Activated CD8-positive, alpha-beta memory T cell treated with anti-CD3 and anti-CD28 coated beads, Interleukin-2, amount 50 U/mL, for 4 hours (primary cell): Measurements from ENCODE around the gene SPEF1.
A peak's percentile ranks its signal among the peaks of the same experiment; 100 is the strongest.

ENCODE experiments used
- DNase-seq: peaks from one replicate; pipeline ENCODE4 v3.0.0-alpha.2; 2020

The SPEF1 gene

DNA sequence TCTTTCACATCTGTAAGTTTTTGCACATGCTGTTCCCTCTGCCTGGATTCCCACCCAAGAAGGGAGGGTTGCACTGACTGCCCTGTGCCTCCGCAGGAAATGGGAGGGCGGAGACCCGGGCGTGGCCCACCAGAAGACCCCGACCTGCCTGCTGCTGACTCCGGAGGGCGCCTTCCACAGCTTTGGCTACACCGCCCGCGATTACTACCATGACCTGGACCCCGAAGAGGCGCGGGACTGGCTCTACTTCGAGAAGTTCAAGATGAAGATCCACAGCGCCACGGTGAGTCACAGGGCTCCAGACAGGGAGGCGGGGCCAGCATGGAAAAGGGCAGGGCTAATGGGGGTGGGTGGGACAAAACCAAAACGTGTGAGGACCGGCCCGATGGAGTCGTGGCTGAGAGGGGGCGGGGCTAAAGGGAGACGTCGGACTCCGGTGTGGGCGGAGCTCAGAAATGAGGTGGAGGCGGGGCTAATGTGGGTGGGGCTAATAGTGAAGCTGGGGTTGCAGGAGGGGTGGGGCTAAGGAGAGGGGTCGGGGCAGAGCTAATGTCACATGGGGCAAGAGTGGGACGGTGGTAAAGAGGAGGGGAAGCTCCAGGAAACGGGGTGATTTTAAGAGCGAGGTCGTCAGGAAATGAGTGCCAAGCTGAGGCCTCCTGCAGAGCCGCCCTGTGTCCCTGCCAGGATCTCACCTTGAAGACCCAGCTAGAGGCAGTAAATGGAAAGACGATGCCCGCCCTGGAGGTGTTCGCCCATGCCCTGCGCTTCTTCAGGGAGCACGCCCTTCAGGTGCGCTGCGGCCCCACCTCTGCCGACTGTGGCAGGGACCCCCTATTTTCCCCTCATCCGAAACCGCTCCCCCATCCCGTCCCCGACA, 36.2 kb downstream of the SPEF1 start:
- DNase-seq, result peak; percentile 70

GRCh38 chr20:3744037-3744436, 37.2 kb downstream of the SPEF1 start:
- no peak for DNase-seq

GRCh38 chr20:3743251-3743650, 38.0 kb downstream of the SPEF1 start:
- DNase-seq, result no peak

- DNase-seq, result no peak
Measured at GRCh38 chr20:3741836-3742458, 39.3 kb downstream of the SPEF1 start.

- no peak for DNase-seq
Measured at GRCh38 chr20:3740615-3741301, 40.5 kb downstream of the SPEF1 start.

DNA sequence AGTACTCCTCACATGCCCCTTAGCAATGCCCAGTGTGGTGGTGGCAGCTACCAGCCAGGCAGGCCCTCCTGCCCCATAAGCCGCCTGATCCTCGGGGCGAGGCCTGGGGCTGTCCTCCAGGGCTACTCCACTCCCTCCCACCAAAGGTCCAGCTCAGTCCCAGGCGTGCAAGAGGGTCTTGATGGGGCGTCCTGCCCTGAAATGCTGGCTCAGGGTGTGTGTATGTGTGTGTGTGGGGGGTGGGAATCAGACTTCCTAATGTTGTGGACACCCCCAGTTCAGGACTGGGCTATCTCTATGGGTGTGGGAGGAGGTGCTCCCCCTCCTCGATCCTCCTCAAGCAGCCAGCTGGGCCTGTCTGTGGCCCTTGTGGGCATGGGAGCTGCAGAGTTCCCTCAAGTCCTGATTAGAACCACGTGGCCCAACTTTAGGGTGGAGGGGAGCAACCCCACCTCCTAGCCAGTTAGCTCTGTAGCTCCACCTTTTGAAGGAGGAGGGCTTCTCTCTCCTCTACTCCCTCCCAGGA, 41.3 kb downstream of the SPEF1 start:
- DNase-seq, result no peak

GRCh38 chr20:3739054-3739925, 42.0 kb downstream of the SPEF1 start:
- DNase-seq, result no peak

- no peak for DNase-seq
Measured at GRCh38 chr20:3738111-3739053, 42.9 kb downstream of the SPEF1 start.

- no peak for DNase-seq
Measured at GRCh38 chr20:3735768-3736167, 45.5 kb downstream of the SPEF1 start.

DNA sequence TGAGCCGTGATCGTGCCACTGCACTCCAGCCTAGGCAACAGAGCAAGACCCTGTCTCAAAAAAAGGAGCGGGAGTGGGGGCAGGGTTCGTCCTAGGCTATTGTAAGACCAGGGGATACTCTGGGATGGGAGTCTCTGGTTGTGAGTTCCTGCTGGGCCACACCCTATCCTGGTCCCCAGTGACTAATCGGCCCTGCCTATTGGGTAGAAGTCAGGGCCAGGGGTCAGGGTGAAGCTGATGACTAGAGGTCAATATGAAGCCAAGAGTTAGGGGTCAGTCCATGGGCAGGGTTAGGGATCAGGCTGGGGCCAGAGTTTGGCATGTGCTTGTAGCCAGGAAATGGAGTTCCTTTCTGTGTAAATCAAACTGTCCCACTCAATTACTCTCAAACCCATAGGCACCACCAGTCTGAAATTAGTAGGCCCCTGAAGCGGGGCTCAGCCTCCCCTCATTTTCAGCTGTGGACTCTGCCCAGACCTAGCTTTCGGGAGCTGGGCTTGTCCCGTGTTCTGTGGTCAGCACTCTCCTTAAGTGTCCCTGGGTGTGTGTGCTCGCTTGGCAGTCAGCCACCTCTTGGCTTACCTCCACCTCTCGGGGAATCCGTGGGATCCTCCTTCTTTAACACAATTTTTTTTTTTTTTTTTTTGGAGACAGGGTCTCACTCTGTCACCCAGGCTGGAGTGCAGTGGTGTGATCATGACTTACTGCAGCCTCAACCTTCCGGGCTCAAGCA, 47.0 kb downstream of the SPEF1 start:
- DNase-seq, result no peak

DNA sequence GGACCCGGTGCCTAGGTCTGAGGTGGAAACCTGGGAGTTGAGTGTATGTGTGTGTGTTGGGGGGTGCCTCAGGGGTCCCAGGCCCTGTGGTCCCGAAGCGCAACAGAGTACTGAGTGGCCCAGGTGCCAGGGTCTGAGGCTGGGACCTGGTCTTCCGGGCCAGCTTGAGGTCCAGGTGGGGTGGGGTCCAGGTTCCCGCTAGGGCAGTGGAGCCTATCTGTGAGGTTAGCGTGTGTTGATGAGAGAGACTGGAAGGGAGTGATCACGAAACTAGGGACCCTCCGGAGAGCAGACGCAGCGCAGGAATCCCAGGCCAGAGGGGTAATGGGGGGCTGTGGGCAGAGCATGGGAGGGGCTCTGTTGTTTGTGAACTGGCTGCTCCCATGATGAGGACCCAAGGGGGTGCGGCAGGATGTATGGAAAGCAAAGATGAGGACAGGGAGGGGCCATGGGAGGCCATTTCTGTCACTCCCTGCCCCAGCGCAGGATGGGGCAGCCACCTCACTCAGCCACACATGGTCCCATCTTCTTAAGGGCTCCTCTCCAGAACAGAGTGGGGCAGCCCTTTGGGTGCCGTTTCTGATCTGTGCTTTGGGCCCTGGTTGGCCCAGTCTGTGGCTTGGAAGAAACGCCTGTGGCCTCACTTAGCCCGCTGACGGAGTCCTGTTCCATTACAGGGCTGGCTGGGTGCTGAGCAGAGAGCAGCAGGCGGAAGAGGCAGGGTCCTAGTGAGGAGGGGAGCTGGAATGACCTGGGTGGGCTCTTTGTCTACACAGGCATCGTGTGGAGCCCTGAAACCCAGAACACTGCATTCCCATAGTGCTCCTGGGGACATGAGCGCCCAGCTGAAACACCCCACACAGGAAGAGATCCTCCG, 47.9 kb downstream of the SPEF1 start:
- DNase-seq, result no peak

DNA sequence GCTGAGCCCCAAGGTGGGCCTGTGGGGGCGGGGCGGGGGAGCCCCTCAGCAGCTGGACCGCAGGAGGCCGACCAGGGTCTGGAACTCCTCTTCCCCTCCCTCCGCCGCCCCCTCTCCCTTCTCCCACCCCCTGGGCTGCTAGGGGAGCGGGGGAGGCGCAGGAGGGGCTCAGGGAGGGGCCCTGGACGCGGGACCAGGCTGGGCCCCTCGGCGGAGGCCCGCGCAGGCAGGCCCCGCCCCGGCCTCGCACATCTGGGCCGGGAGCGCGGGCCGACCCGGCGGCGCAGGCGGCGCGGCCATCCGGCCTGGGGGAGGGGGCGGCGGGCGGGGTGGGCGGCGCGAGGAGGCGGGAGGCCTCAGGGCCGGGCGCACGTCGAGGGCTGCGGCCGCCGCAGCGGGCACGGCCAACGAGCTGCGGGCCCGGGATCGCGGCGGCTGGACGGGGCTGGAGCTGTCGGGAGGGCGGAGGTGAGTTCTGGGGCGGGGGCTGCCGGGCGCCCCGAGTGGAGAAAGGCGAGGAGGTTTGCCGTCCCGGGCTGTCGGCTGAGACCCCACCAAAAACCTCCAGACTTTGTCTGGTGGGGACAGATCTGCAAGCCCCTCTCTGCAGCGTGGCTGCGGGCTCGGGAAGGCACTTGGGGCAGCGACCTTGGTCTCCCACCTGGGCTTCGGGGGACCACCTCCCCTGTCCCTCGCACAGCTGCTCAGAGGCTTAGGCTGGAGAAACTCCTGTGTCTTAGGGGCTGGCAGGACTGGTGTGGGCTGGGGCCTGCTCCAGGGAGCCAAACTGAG, 48.7 kb downstream of the SPEF1 start, which contains the start of gene HSPA12B:
HSPA12B (plus strand) TSS at position 359 of the 792 bp plus-strand sequence. CDS start 5,990 bp downstream, outside the sequence.
- DNase-seq, result no peak

DNA sequence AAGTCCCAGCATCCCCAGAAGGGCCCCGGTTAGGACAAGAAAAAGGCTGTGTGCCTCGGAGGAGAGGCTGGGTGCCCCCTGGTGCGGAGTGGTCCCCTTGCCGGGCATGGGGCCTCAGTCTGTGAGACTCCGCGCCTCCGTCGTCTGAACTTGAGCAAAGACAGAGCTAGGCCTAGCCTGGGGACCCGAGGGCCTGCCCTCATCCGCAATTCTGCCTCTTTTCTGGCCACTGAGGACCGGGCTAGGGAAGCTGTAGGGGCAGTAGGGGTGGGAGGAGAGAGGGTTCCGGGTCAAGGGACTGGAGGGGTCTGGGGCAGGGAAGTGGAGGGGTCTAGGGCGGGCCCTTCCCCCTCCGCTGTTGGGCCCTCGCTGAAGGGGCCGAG, 49.3 kb downstream of the SPEF1 start:
- no peak for DNase-seq

- DNase-seq, result no peak
Measured at GRCh38 chr20:3730803-3731672, 50.2 kb downstream of the SPEF1 start.

GRCh38 chr20:3729811-3730540, 51.3 kb downstream of the SPEF1 start:
- DNase-seq, result no peak

- DNase-seq, result no peak
Measured at GRCh38 chr20:3729378-3729777, 51.9 kb downstream of the SPEF1 start.

- no peak for DNase-seq
Measured at GRCh38 chr20:3728876-3729275, 52.4 kb downstream of the SPEF1 start.
